ENCODE results near the gene SYT9.
"Not testable (repeated sequence)": the region's sequence is repeated elsewhere in the genome, so short reads cannot be mapped to it uniquely, and the experiment has no call there.

SYT9 gene

DNA sequence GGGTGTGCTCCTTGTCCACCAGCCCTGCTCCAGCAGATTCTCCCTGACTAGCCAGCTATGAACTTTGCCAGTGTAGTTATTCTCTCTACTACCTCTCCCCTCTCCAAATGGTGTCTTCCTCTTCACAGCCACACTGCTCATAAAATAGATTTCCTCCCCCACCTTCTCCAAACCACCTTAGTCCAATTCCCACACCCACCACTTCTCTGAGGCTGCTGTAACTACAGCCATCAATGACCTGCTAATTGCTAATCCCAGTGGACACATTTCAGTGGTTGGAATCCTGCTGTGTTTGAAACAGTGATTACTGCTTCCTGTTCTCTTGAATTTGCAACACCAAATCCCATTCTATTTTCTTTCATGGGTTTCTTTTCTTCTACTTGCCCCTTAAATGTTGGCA lies 23.4 kb downstream of the SYT9 start:
- no peak for DNase-seq

DNA sequence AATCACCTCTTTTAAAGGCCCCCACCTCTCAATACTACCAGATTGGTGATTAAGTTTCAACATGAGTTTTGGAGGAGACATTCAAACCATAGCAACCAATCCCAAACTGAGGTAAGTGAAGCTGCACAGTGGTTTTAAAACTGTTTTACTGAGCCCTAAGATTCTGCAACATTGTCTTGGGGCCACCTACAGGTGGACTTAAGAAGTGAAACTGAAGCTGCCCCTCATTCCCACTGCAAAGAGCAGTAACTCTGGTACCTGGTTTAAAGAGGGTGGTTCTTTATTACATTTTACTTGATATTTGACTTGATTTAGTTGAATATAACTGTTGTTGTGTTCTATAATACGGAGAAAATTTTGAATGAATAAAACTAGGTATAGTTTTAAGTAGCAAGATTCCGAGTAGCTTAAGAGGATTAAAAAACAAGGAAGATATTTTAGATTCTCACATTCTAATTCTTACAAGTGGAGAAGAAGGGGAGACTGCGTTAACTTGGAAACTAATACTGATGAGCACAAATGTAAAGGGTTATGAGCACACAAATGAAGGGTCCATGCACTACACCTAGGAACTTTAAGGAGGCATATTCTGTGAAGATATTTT lies 26.7 kb downstream of the SYT9 start:
- no peak for DNase-seq

DNA sequence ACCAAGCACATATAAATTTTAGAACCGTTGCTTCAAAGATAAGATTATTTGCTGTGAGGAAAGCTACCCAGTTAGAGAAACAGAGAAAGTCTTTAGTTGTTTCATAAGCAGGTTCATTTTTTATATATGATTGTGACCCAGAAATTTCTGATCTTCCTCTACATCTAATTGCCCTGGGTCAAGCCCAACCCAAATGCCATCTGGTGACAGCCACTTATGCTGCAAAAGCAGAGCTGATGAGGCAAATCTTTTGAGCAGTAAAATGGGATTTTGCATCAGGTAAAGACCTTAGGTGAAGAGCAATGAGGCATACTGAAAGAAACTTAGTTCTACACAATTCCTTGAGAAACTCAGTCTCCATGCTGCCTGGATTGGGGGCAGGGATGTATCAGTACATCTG lies 28.0 kb downstream of the SYT9 start:
- DNase-seq, result no peak

DNA sequence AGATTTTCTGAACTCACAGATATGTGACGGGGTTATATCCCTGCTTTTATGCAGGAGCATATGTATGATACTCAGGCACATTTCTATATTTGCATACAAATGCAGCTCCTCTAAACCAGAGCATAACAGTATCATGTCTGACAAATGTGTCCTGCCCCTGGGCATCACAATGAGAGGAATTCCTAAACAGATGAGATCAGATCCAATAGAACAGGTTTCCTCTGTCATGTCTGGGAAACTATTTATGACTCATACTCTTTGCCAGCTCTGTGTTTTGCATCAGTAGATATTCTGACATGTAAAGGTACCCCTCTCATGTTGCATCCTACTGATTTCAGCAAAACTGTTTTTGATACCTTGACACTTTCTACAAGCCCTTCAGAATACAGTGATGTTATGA lies 29.4 kb downstream of the SYT9 start:
- no peak for DNase-seq

DNA sequence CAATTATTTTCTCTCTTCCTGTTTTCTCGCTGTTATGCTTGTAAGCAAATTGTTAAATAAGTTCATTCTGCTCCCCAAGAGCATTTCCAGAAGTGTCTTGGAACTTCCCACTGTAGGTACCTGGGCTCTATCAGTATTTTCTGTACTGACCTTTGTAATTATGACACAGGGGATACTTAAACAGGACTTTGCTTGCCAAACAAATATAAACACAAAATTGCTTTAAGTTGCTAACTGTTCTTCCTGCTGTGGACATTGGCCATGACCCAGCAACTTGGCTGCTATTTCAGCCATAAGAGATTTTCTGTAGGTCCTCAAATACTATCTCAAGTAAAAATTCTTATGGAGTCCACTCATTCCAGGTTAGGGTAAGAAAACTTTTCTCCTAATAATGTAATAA lies 30.1 kb downstream of the SYT9 start:
- DNase-seq, result no peak

DNA sequence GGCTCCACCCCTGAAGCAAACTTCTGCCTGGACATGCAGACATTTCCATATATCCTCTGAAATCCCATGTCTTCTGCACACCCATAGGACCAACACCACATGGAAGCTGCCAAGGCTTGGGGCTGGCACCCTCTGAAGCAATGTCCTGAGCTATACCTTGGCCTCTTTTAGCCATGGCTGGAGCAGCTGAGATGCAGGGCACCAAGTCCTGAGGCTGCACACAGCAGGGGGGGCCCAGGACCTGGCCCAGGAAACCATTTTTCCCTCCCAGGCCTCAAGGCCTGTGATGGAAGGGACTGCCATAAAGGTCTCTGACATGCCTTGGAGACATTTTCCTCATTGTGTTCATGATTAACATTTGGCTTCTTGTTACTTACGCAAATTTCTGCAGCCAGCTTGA lies 34.5 kb downstream of the SYT9 start:
- DNase-seq, result no peak

DNA sequence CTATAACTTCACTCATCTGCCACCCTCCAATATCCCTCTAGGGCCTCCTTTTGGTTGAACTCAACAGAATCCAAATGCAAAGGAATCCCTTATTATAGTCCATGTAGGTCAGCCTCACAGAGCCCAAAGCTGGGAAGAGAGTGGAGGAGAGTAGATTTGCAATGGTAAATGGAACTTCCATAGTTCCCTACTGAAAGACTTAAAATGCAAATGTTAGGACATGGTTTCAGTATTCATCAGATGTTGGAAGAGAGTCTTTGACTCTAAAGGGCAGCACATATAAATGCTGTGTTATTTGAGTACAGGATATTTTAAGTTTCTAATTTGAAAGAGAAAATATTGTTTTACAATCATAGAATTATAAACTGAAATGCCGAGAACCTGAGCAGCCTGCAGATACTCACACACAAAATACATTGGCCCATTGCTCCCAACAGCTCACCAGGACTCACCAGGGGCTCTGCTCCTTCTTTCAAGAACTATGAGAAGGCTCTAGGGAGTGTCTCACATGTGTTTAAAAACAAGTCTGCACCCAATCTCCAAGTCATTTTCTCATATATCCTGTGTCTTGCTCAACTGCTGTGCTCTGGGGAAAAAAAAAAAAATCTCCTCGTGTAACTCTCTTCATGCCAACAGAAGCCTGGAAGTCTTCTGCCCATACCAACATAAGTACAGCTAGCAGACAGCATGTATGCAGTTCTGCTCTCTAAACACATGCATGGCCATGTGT lies 39.6 kb downstream of the SYT9 start:
- no peak for DNase-seq

DNA sequence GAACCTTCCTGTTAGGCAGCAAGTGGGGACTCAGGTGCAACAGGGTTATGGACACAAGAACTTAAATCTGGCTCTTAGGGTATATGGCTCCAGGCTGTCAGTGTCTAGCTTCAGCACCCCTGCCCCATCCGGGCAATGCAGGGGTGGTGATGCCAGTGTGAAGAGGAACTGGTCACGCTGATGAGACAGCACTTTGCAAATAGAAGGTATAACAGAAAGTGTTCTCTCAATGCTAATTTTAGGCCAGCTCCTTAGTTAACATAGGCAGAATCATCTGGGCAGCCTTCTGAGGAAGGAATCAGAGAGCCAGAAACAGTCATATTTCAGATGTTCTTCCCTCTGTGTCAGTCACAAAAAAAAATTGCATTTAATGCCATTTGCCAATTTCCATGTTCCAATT lies 41.2 kb downstream of the SYT9 start:
- DNase-seq, result no peak

DNA sequence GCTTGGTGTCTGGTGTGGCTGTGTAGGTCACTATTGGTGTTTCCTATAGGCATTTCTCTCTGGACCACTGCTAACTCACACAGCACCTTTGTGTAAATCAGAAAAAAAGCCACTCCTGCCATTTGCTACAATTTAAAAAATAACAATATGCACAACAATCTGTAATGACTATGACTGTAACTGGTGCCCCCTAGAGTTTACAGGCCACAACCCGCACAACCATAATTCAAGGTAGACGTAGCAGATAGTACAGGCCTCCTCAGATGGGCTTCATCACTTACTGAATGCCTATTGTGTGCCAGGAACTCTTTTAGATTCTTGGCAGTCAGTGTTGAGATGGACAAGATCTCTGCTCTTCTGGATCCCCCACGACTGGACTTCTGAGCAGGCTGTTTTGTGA lies 47.7 kb downstream of the SYT9 start:
- DNase-seq, result no peak

DNA sequence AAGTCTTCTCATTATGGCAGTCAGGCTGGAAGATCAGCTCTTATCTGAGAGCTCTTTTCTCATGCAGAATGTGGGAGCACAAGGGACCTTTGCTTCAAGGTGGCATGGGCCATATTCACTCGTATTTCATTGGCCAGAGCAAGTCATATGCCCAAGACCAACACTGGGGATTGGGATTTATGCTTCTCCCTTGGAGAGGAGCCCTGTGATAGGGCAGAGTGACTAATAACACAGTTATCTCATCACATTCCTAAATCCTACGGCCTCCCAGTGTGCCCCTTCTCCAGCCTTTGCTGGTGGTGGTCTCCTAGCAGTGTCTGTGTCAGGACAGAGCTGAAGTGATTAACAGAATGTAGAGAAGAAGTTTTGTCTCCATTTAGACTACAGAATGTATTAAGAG lies 48.6 kb downstream of the SYT9 start:
- no peak for DNase-seq

DNA sequence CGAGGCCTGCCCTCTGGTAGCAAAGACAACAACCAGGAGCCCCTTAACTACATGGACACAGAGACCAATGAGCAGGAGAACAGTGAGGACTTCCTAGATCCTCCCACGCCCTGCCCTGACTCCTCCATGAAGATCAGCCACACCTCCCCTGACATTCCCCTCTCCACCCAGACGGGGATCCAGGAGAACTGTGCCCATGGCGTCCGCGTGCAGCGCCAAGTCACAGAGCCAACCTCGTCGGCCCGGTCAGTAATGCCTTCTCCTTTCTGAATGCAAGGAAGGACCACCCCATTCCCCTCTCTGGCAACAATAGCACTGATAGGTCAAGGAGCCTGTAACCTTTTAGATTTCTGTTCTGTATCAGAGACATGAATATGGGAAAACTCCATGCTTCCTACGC lies 51.4 kb downstream of the SYT9 start:
- DNase-seq, result no peak

DNA sequence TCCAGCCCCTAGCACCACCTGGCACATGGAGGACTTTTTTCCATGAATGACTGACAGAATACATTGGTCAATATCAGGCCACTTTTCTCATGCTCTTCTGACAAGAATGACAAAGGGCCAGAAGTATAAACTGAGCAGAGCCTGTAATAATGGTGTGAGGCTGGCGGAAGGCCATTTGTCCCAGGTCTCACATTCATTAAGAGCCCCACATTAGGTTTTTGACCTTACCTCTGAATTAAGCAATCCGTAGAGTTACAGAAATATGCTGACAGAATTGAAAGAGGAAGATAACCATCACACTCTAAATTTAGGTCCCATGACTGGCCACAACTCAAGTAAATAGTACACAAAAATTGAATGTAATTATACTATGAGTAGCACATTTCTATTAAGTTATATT lies 55.2 kb downstream of the SYT9 start:
- DNase-seq, result no peak

DNA sequence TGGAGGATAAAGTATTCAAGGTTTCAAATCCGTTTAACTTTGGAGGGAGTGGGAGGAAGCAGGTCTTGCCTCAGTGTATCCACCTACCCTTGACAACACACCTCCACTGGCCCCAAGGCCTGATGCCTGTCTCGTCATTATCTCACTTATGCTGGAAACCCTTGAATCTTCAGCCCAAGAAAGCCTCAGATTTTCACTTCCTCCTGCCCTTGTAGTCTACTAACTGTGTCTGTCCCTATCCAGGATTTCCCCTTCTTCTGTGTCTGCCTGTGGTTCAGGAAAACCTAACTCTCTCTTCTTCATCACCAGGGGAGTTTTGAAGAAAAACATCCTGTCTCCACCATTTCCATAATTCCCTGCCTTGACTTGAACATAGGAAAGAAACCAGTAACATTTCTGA lies 56.1 kb downstream of the SYT9 start:
- DNase-seq, result no peak

DNA sequence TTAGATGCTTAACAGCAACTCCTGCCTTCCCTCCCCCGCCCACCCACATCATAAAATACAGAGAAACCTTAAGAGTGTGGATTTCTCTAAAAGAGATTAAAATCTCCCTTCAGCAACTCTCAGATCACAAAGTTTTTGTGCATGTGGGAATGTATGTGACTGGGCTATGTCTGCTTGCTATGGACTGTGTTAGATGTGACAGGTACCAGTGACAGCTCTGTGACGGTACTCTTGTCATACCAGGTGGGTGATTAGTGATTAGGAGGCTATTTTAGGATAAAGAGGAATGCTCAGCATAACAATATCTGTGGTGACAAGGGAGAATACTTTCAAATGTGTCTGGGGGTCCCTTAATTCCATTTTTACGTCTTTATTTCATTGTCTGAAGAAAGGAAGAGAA lies 60.2 kb downstream of the SYT9 start:
- no peak for DNase-seq

DNA sequence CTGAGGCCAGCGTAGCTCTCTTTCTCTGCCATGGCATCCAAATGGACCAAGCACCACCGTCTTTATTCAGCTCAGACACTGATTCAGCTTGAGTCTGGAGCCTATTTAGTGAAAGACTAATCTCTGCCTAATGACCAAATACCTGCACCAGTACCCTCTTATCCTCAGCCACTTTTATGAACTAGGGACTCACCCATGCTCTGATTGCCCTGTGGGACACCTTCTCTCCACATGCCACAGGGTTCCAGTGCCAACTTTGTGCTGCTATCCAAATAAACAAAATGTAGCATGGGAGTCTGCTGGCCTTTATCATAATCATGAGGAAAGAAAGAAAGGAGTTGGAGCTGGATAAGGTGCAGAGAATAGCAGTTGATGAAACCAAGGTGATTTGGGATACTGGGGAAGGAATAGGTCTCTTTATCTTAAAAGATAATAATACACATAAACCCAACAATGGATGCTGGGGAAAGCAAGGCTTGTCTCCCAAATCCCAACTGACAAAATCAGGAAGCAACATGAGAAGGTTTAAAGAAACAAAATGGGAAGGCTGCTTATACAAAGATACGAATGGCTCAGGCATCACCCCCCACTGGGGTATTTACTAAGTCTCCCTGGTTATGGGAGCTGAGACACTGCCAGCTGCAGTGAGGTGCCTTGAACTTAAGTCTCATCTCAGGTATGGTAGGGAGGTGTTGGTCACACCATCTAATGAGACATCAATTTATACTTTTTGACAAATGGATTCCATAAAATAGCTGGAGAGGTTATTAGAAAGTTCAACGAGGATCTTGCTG lies 63.3 kb downstream of the SYT9 start:
- DNase-seq, result no peak

DNA sequence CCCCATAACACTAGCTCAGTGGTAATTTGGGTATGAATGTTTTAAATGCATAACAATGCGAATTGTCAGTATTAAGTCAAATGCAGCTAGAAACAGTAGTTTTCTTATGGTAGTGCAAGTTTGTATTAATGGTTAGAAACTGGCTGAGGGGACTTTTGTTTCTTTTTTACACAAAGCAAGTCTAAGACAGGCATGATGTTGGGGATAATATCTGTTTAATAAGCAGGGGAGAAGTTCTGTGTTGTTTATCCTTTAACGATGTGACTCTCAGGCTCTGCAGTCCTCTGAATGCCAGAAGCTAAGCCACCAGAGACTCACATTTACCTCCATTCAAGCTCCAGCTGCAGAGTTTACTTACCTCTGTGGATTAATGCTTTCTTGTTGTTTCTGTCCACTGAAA lies 67.8 kb downstream of the SYT9 start:
- DNase-seq, result no peak

DNA sequence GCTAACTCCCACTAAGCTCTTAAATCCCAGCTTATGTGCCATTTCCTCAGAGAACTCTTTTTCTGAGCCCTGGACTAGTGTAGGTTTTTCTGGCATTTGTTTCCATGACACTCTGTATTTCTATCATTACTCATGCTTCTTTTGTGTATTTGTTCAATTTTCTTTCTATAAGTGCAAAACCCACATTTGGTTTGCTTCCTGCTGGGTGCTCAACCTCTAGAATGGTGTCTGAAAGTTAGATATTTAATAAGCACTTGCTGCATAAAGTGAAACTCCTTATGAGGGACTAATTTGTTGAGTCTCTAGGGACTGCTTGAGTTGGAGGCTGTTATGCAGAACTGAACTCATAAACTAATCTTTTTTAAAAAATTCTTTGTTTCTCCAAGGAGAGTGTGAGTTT lies 68.6 kb downstream of the SYT9 start:
- DNase-seq, result no peak

DNA sequence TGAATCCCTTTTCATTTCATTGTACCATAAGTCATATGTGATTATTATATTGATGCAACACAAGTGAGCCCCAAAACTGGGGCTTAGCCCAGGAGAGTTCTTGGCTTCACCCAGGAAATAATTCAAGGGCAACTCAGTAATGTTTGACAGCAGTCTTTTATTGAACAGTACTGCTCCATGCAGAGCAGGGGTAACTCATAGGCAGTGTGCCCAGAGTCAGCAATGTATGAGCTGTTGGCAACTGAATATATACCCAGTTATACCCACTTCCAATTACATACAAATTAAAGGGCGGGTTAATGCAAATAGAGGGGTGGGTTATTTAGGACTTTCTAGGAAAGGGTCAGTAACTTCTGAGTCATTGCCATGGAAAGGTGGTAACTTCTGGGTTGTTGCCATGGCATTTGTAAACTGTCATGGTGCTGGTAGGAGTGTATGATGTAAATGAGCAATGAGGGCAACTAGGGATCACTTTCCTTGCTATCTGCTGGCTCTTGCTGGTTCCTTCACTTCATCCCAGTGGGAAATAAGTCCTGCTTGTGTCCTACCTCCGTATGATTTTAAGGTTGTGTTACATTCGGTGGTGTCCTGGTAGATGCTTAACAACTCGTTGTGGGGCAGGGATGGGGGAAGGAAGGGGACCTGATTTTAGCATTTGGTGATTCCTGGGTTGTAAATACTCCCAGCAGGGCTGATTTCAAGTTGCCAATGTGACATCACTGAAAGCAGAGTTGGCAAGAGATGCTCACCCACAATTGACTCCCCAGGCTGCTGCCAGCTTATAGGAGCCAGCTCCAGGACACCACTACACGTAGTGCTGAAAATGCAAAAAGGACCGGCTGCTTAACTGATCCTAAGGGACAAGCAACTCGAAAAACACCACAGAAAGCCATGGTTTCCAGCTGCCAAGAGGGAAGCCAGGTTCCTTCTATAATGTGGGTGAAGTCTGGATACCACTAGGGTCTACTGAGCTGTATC lies 70.1 kb downstream of the SYT9 start:
- DNase-seq, result no peak

DNA sequence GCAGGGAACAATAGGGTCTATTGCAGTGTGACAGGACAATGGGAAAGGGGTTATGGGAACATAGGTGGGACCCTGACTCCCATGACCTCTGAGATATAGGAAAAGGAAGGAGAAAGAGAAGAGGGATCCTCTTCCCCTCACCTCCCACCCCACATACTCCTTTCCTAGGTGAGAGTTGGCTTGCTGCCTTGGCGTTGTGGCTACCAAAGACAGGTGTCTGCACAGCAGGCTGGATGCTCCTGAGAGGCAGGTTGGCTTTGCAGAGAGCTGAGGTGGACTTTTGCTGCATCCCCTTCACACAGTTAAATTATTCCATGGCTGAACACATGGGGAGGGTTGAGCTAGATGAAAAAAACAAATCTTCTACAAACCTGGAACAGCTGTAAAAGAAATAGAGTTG lies 80.7 kb downstream of the SYT9 start:
- no peak for DNase-seq

DNA sequence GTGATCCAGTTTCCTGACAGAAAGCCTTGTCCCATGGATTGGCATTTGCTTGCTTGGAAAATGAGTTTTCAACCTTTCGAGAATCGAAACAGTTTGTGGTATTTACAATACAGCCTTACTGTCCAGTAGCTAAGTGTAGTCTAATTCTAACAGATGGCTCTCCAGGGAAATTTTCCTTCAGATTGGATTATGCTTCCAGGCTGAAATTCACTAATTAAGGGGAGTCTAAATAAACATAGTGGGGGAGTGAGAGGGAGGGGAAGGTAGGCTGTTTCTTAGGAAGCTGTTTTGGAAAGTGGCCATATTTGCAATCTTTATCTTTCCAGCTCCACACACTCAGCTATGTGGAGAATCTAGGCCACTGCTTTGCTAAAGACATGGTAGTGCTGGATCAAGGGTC lies 81.3 kb downstream of the SYT9 start:
- DNase-seq, result no peak

DNA sequence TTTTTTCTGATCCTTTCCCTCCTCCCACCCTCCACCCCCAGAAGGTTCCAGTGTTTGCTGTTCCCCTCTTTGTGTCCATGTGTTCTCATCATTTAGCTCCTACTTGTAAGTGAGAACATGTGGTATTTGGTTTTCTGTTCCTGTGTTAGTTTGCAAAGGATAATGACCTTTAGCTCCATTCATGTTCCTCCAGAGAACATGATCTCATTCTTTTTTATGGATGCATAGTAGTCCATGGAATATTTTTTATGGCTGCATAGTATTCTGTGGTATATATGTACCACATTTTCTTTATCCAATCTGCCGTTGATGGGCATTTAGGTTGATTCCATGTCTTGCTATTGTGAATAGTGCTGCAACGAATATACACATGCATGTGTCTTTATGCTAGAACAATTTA lies 83.7 kb downstream of the SYT9 start:
- DNase-seq, result not testable (repeated sequence)

DNA sequence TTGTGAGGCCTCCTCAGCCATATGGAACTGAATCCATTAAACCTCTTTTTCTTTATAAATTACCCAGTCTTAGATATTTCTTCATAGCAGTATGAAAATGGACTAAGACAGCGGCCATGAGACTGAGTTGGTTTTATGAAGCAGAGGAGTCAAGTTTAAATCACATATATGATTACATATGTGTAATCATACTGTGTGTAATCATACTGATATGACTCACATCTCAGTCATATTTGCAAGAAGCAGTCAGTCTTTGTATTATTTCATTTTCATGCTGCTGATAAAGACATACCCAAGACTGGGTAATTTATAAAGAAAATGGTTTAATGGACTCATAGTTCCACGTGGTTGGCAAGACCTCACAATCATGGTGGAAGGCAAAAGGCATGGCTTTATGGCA lies 89.8 kb downstream of the SYT9 start:
- DNase-seq, result no peak
